H1 (cell line): ENCODE data around the gene RSL24D1. TPM values are rescaled to one million over a fixed set of nuclear protein-coding genes. Genes with fewer than 3 reads are reported as not detected.

Source experiments
- CTCF ChIA-PET: fragments of 300-600 bp; sonication (Branson Sonifier 250); formaldehyde crosslinking; loops from one replicate; lab custom pipeline; 2021; ENCODE audit not compliant: partially characterized antibody; lab: Charles Lee
- POLR2A ChIA-PET: fragments of 300-600 bp; sonication (Branson Sonifier 250); formaldehyde crosslinking; loops from one replicate; lab custom pipeline; 2021; ENCODE audit warnings: inconsistent platforms; ENCODE audit not compliant: partially characterized antibody; lab: Charles Lee
- DNase-seq, 2 experiments: peaks; one replicate each; pipeline versions ENCODE4 v3.0.0 to v3.0.0-alpha.2; 2010 to 2022; ENCODE audit warnings: low spot score in 2 of 2, low read depth in 1 of 2, mixed read lengths in 1 of 2
- FAIRE-seq: peaks from 2 replicates; lab custom pipeline; 2011; peaks lifted over from hg19 to GRCh38; lab: Jason Lieb, UNC
- H2AFZ ChIP-seq: 2 replicates; pipeline ENCODE4 v1.8.1; 2012; ENCODE audit warnings: low read length, inconsistent platforms
- H2AK5ac ChIP-seq: 2 replicates; pipeline ENCODE4 v1.6.1; 2013; ENCODE audit warnings: low read depth, low read length
- H2BK120ac ChIP-seq: replicated peaks from 2 replicates; pipeline ENCODE3; 2013; ENCODE audit warnings: low read depth, low read length, inconsistent platforms
- H2BK12ac ChIP-seq: 2 replicates; pipeline ENCODE4 v1.6.1; 2013; ENCODE audit warnings: low read depth, low read length
- H2BK15ac ChIP-seq: 2 replicates; pipeline ENCODE4 v1.6.1; 2013; ENCODE audit warnings: low read length
- H2BK20ac ChIP-seq: 2 replicates; pipeline ENCODE4 v1.6.1; 2013; ENCODE audit warnings: low read length
- H2BK5ac ChIP-seq: 2 replicates; pipeline ENCODE4 v1.6.1; 2013; ENCODE audit warnings: low read depth, low read length
- H3K14ac ChIP-seq: 2 replicates; pipeline ENCODE4 v1.6.1; 2013; ENCODE audit warnings: inconsistent platforms; ENCODE audit not compliant: insufficient read length
- H3K18ac ChIP-seq: 2 replicates; pipeline ENCODE4 v1.6.1; 2013; ENCODE audit warnings: low read length; ENCODE audit errors: extremely low read depth
- H3K23ac ChIP-seq: 2 replicates; pipeline ENCODE4 v1.6.1; 2013; ENCODE audit warnings: inconsistent platforms; ENCODE audit not compliant: insufficient read length
- H3K23me2 ChIP-seq: 2 replicates; pipeline ENCODE4 v1.6.1; 2013; ENCODE audit warnings: low read depth, low read length
- H3K27ac ChIP-seq: 2 replicates; pipeline ENCODE4 v1.6.1; 2011; ENCODE audit warnings: low read depth, low read length, inconsistent platforms
- H3K27me3 ChIP-seq, 4 experiments: replicated peaks in 1 of 4; 1 replicate in 1 of 4; 2 replicates in 3 of 4; pipeline versions ENCODE4 v1.6.1 to v1.8.1; 2011 to 2013; ENCODE audit warnings: low read length in 3 of 4, mild to moderate bottlenecking in 3 of 4, inconsistent platforms in 2 of 4, mixed read lengths in 2 of 4, moderate library complexity in 1 of 4; ENCODE audit not compliant: control insufficient read depth in 3 of 4, insufficient read depth in 3 of 4; ENCODE audit errors: extremely low read depth in 1 of 4
- H3K36me3 ChIP-seq, 4 experiments: 2 replicates each; pipeline versions ENCODE4 v1.6.1 to v1.8.1; 2011 to 2013; ENCODE audit warnings: mild to moderate bottlenecking in 4 of 4, low read length in 3 of 4, moderate library complexity in 2 of 4, control low read depth in 1 of 4, inconsistent platforms in 1 of 4; ENCODE audit not compliant: insufficient read depth in 4 of 4, control insufficient read depth in 2 of 4
- H3K4ac ChIP-seq: replicated peaks from 2 replicates; pipeline ENCODE3; 2013; ENCODE audit warnings: low read length, low read depth, mixed read lengths, inconsistent platforms; ENCODE audit not compliant: insufficient read length
- H3K4me1 ChIP-seq, 4 experiments: replicated peaks in 1 of 4; 1 replicate in 1 of 4; 2 replicates in 3 of 4; pipeline versions ENCODE4 v1.6.1 to v1.8.1; 2011 to 2013; ENCODE audit warnings: low read length in 3 of 4, inconsistent platforms in 2 of 4, mixed read lengths in 1 of 4; ENCODE audit not compliant: insufficient read depth in 4 of 4, control insufficient read depth in 3 of 4
- H3K4me2 ChIP-seq, 2 experiments: 2 replicates each; pipeline versions ENCODE4 v1.6.1 to v1.8.1; 2011 to 2013; ENCODE audit warnings: low read depth in 2 of 2, low read length in 2 of 2, control low read depth in 1 of 2, inconsistent platforms in 1 of 2, mild to moderate bottlenecking in 1 of 2; ENCODE audit not compliant: insufficient read depth in 1 of 2
- H3K4me3 ChIP-seq, 4 experiments: fragments of 200-600, 300-600 bp in 1 of 4; sonication (generic), shearing (Covaris generic), sonication (Bioruptor Twin) in 1 of 4; 2 replicates each; pipeline versions ENCODE4 v1.5.1 to v1.8.1; 2011 to 2016; ENCODE audit warnings: low read length in 4 of 4, low read depth in 3 of 4, control low read depth in 2 of 4, inconsistent platforms in 2 of 4, mild to moderate bottlenecking in 2 of 4, mixed read lengths in 1 of 4, moderate library complexity in 1 of 4; ENCODE audit not compliant: insufficient read depth in 2 of 4; ENCODE audit errors: extremely low read depth in 1 of 4
- H3K56ac ChIP-seq: replicated peaks from 2 replicates; pipeline ENCODE3; 2013; ENCODE audit warnings: low read depth, mild to moderate bottlenecking, mixed read lengths, low read length, inconsistent platforms; ENCODE audit not compliant: insufficient read length
- H3K79me1 ChIP-seq: 2 replicates; pipeline ENCODE4 v1.6.1; 2013; ENCODE audit warnings: low read depth, low read length, control low read depth
- H3K79me2 ChIP-seq, 2 experiments: 2 replicates each; pipeline versions ENCODE4 v1.6.1 to v1.8.1; 2012 to 2013; ENCODE audit warnings: low read length in 2 of 2, mild to moderate bottlenecking in 2 of 2, inconsistent platforms in 1 of 2; ENCODE audit not compliant: insufficient read depth in 2 of 2, control insufficient read depth in 1 of 2
- H3K9ac ChIP-seq, 4 experiments: replicated peaks in 1 of 4; 1 replicate in 1 of 4; 2 replicates in 3 of 4; pipeline versions ENCODE4 v1.6.1 to v1.8.1; 2011 to 2013; ENCODE audit warnings: low read depth in 3 of 4, low read length in 3 of 4, control low read depth in 2 of 4, mild to moderate bottlenecking in 2 of 4, moderate library complexity in 2 of 4, inconsistent platforms in 1 of 4; ENCODE audit errors: extremely low read depth in 1 of 4
- H3K9me3 ChIP-seq, 2 experiments: 2 replicates each; pipeline versions ENCODE4 v1.6.1 to v1.8.1; 2012 to 2013; ENCODE audit warnings: mild to moderate bottlenecking in 2 of 2, moderate library complexity in 2 of 2, control low read depth in 1 of 2, inconsistent platforms in 1 of 2, low read depth in 1 of 2, low read length in 1 of 2, mixed read lengths in 1 of 2; ENCODE audit not compliant: insufficient read depth in 2 of 2
- H4K20me1 ChIP-seq, 2 experiments: replicated peaks in 1 of 2; 2 replicates each; pipeline versions ENCODE3 to v1.8.1; 2011 to 2013; ENCODE audit warnings: inconsistent platforms in 2 of 2, low read length in 2 of 2, mild to moderate bottlenecking in 1 of 2; ENCODE audit not compliant: insufficient read depth in 2 of 2, control insufficient read depth in 1 of 2
- H4K5ac ChIP-seq: 2 replicates; pipeline ENCODE4 v1.6.1; 2013; ENCODE audit warnings: low read length, low read depth, mixed read lengths, inconsistent platforms; ENCODE audit not compliant: insufficient read length
- H4K8ac ChIP-seq: 2 replicates; pipeline ENCODE4 v1.8.0; 2013; ENCODE audit warnings: mild to moderate bottlenecking, moderate library complexity, low read length, inconsistent platforms; ENCODE audit not compliant: insufficient read depth; ENCODE audit errors: extremely low read depth
- H4K91ac ChIP-seq: replicated peaks from 2 replicates; pipeline ENCODE3; 2013; ENCODE audit warnings: low read length, mixed read lengths, inconsistent platforms; ENCODE audit not compliant: insufficient read length
- BCL11A ChIP-seq, 2 experiments: IDR thresholded peaks; one replicate each; pipeline ENCODE4 v1.6.1; 2011; ENCODE audit warnings: low read depth in 2 of 2, low read length in 2 of 2, mild to moderate bottlenecking in 2 of 2
- CBX5 ChIP-seq: fragments of 300-800, 300-1000 bp; sonication (generic); IDR thresholded peaks from 2 replicates; pipeline ENCODE4 v1.7.1; 2016; ENCODE audit warnings: antibody characterized with exemption, low read length, low read depth
- JUND ChIP-seq: IDR thresholded peaks from 2 replicates; pipeline ENCODE4 v1.6.1; 2011; ENCODE audit warnings: mild to moderate bottlenecking, improper control_type of control experiment, low read length
- MAFK ChIP-seq: IDR thresholded peaks from 2 replicates; pipeline ENCODE4 v1.6.1; 2012; ENCODE audit warnings: low read depth, mild to moderate bottlenecking, improper control_type of control experiment, low read length
- PHF8 ChIP-seq: fragments of 200-600 bp; sonication (generic); conservative IDR thresholded peaks from 2 replicates; pipeline ENCODE4 v1.7.1; 2012; ENCODE audit warnings: low read depth, mild to moderate bottlenecking, inconsistent platforms, low read length, moderate library complexity
- RBBP5 ChIP-seq: IDR thresholded peaks from 2 replicates; pipeline ENCODE4 v1.7.1; 2012; ENCODE audit warnings: low read depth, mild to moderate bottlenecking, inconsistent platforms, low read length, moderate library complexity, borderline replicate concordance
- RNF2 ChIP-seq: fragments of 200-900, 300-1000 bp; sonication (generic); IDR thresholded peaks from 2 replicates; pipeline ENCODE4 v1.7.1; 2016; ENCODE audit warnings: borderline replicate concordance, low read depth, mild to moderate bottlenecking, antibody characterized with exemption, low read length; ENCODE audit not compliant: poor library complexity, severe bottlenecking; ENCODE audit errors: missing control alignments
- SIRT6 ChIP-seq: IDR thresholded peaks from one replicate; pipeline ENCODE4 v1.7.1; 2012; ENCODE audit warnings: low read length, inconsistent platforms
- WGBS, 2 experiments: shearing (Covaris generic) in 1 of 2; methylation state at CpG; one replicate each; pipeline versions ENCODE4 v1.1.6 to v1.1.7; 2013 to 2015; ENCODE audit warnings: low lambda C conversion rate in 2 of 2, mixed read lengths in 2 of 2, inconsistent platforms in 1 of 2, low coverage in 1 of 2, missing lambda C conversion rate in 1 of 2; ENCODE audit not compliant: insufficient replicate concordance in 2 of 2, insufficient coverage in 1 of 2, insufficient read length in 1 of 2; ENCODE audit errors: extremely low coverage in 1 of 2, missing lambda C conversion rate in 1 of 2; 5-methylcytosine and 5-hydroxymethylcytosine counted together
- polyA plus RNA-seq, 7 experiments: library from polyadenylated mRNA; depleted of rRNA in 3 of 7; stranded (reverse) in 5 of 7; unstranded in 2 of 7; fragments of >200 nt in 5 of 7; fragments of 200-250 nt in 2 of 7; gene quantifications; 1 replicate in 5 of 7; 2 replicates in 1 of 7; 4 replicates in 1 of 7; pipeline versions ENCODE4 v1.2.1 to v1.2.3, GENCODE V29; 2011 to 2013; ENCODE audit warnings: missing spikeins in 2 of 7, mixed read lengths in 2 of 7
- total RNA-seq: library from RNA; stranded (reverse); fragmentation: NEBNext Ultra II Directional; extraction: Animal tissue kit (Norgen Biotek cat#: 25700); gene quantifications from 2 replicates; pipeline ENCODE4 v1.2.1, GENCODE V29; 2021
- TF ChIP-seq, protein P1 (sequence below): IDR thresholded peaks from 2 replicates; pipeline ENCODE4 v1.6.1; 2011; ENCODE audit warnings: low read depth, mild to moderate bottlenecking, low read length; ENCODE audit not compliant: insufficient read depth
- TF ChIP-seq, protein P2 (sequence below), 3 experiments: IDR thresholded peaks; 1 replicate in 2 of 3; 2 replicates in 1 of 3; pipeline versions ENCODE4 v1.5.1 to v1.6.1; 2011; ENCODE audit warnings: low read length in 3 of 3, mild to moderate bottlenecking in 3 of 3, inconsistent platforms in 2 of 3, low read depth in 1 of 3, moderate library complexity in 1 of 3; ENCODE audit not compliant: insufficient read depth in 1 of 3; ENCODE audit errors: control extremely low read depth in 1 of 3

The RSL24D1 gene
- total and polyA plus RNA-seq, 2 of the 8 experiments (the other 6 are each of a cell fraction or from before 2014, with no cell fraction given), result 45.7 to 130 TPM

DNA sequence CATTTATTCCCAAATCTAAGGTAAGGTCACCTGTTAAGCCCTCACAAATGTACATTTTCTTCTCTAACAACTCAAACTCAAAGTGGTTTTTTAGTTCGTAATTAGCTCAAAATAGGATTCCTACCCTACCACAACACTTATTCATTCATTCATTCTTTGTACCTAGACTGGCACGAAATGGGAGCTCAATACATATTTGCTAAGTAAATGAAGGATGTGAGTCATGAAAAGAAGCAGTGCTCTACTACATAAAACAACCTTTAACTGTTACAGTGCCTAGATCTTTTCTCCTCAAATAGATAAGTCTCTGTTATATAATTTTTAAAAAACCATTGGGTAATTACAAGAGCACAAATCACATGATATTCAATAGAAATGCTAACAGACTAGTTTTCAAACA, 13.1 kb downstream of the RSL24D1 start:
- Histone ChIP-seq H4K8ac (no peak overlapping the region), H2AK5ac (no peak overlapping the region), H3K14ac (no peak overlapping the region), H4K5ac (no peak overlapping the region), H2AFZ (no peak overlapping the region), H3K79me1 (no peaks in the 10 kb centered on the region), H4K91ac (no peak overlapping the region), H2BK120ac (no peak overlapping the region), H2BK12ac (no peak overlapping the region), H3K27me3 (no peaks in the 10 kb centered on the region), H3K9me3 (no peaks in the 10 kb centered on the region), H3K4me3 (no peak overlapping the region), H3K4me2 (no peak overlapping the region), H3K56ac (no peak overlapping the region), H3K27ac (no peak overlapping the region), H3K23ac (no peak overlapping the region), H3K9ac (no peak overlapping the region), H2BK20ac (no peak overlapping the region), H3K18ac (no peak overlapping the region), H3K4ac (no peak overlapping the region), H4K20me1 (peaks cover 0 to 5% of the 10 kb centered on the region in 2 experiments), H2BK5ac (no peak overlapping the region), H3K79me2 (peaks cover 0 to 43% of the 10 kb centered on the region in 2 experiments; a peak in 2 of 4 replicates), H3K36me3 (peaks cover 10 to 71% (median 31%) of the 10 kb centered on the region in 4 experiments; a peak in 7 of 8 replicates), H3K4me1 (no peaks in the 10 kb centered on the region; a peak in 1 of 7 replicates), H3K23me2 (no peaks in the 10 kb centered on the region), H2BK15ac (no peak overlapping the region)
- no peak for DNase-seq
- 80% methylated on average over 2 of the region's 2 CpGs; no CpG with 5 or more reads in 1 of the 2 experiments for WGBS, 2 experiments
- ChIA-PET POLR2A (interaction anchor here (1.0 to 1.8 kb wide), 5 partner anchors 9 to 13 kb away, joined by 5 to 7 read pairs (median 6); partner anchors contain the start of gene RSL24D1), CTCF (interaction anchor here (0.9 to 2.2 kb wide), 4 partner anchors 9 to 225 kb away, joined by 3 to 8 read pairs (median 4); partner anchors contain the start of genes CCPG1, PIERCE2 and RSL24D1)
- FAIRE-seq, result no peak
- no peak for TF ChIP-seq JUND
- TF ChIP-seq RBBP5, result no peak
- TF ChIP-seq SIRT6, result no peak
- TF ChIP-seq, protein P1, sequence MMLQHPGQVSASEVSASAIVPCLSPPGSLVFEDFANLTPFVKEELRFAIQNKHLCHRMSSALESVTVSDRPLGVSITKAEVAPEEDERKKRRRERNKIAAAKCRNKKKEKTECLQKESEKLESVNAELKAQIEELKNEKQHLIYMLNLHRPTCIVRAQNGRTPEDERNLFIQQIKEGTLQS, result no peak
- no peak for TF ChIP-seq MAFK
- no peak for TF ChIP-seq BCL11A (IDR thresholded peaks at IDR 0.05; ENCODE audit: low read depth in 2 of 2, low read length in 2 of 2)
- TF ChIP-seq CBX5, result no peak
- TF ChIP-seq PHF8, result no peak
- TF ChIP-seq, protein P2, sequence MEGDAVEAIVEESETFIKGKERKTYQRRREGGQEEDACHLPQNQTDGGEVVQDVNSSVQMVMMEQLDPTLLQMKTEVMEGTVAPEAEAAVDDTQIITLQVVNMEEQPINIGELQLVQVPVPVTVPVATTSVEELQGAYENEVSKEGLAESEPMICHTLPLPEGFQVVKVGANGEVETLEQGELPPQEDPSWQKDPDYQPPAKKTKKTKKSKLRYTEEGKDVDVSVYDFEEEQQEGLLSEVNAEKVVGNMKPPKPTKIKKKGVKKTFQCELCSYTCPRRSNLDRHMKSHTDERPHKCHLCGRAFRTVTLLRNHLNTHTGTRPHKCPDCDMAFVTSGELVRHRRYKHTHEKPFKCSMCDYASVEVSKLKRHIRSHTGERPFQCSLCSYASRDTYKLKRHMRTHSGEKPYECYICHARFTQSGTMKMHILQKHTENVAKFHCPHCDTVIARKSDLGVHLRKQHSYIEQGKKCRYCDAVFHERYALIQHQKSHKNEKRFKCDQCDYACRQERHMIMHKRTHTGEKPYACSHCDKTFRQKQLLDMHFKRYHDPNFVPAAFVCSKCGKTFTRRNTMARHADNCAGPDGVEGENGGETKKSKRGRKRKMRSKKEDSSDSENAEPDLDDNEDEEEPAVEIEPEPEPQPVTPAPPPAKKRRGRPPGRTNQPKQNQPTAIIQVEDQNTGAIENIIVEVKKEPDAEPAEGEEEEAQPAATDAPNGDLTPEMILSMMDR (IDR thresholded peaks at IDR 0.05; ENCODE audit: control extremely low read depth in 1 of 3, insufficient read depth in 1 of 3, low read depth in 1 of 3, low read length in 3 of 3), result no peak
- no peak for TF ChIP-seq RNF2
